NAMALWA (cell line): ENCODE measurements around the gene PSMD10.

Experiments used
- DNase-seq: peaks from one replicate; pipeline ENCODE4 v3.0.0-alpha.2; 2015; ENCODE audit warnings: low spot score

Gene PSMD10

GRCh38 chrX:108071578-108071977 is 19.8 kb downstream of the PSMD10 start:
- DNase-seq, result no peak

GRCh38 chrX:108070891-108071290 is 20.5 kb downstream of the PSMD10 start:
- DNase-seq, result no peak

DNA sequence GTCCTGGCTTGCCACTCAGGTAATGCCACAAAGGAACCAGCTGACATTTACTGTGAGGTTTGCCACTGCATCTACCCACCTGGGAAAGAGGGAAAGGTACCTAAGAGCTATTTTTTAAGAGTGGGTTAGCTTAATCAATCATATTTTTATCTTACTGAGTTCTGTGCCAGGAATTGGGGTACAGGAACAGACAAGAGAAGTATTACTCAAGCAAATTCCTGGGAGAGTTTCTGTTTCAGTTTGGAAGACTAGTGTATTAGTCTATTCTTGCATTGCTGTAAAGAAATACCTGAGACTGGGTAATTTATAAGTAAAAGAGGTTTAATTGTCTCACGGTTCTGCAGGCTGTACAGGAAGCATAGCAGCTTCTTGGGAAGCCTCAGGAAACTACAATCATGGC is 23.2 kb downstream of the PSMD10 start:
- no peak for DNase-seq

GRCh38 chrX:108064613-108065012 is 26.7 kb downstream of the PSMD10 start:
- DNase-seq, result no peak

- no peak for DNase-seq
Measured at GRCh38 chrX:108064001-108064400, 27.3 kb downstream of the PSMD10 start.

- DNase-seq, result no peak
Measured at GRCh38 chrX:108059801-108060200, 31.5 kb downstream of the PSMD10 start.

DNA sequence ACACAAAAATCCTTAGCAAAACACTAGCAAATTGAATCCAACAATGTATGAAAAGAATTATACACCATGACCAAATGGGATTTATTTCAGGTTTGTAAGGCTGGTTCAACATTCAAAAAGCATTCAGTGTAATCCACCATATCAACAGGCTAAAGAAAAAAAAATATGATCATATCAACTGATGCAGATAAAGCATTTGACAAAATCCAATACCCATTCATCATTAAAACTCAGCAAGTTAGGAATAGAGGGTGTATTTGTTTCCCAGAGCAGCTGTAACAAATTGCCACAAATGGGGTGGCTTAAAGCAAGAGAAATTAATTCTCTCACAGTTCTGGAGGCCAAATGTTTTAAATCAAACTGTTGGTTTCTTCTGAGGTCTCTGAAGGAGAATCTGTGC is 35.8 kb downstream of the PSMD10 start:
- no peak for DNase-seq

DNA sequence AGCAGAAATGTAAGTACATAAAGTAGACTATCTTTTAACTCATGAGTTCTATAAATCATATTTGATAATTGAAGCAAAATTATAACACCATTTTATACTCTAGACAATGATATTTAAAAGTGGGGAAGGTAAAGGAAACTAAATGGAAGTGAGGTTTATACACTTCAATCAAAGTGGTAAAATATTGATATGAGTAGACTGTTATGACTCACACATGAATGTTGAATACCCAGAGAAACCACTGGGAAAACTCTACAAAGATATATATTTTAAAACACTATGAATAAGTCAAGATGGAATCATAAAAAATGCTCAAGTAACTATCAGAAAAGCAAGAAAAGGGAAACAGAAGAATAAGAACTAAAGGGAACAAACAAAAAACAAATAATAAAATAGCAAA is 38.1 kb downstream of the PSMD10 start:
- no peak for DNase-seq

- DNase-seq, result no peak
Measured at GRCh38 chrX:108049649-108050048, 41.7 kb downstream of the PSMD10 start.

- no peak for DNase-seq
Measured at GRCh38 chrX:108044554-108045256, 46.6 kb downstream of the PSMD10 start, which contains the start of gene VSIG1. VSIG1 (plus strand) TSS chrX:108045065; CDS start chrX:108045131, 66 bp downstream.

GRCh38 chrX:108036298-108036973 is 54.9 kb downstream of the PSMD10 start:
- DNase-seq, result no peak

DNA sequence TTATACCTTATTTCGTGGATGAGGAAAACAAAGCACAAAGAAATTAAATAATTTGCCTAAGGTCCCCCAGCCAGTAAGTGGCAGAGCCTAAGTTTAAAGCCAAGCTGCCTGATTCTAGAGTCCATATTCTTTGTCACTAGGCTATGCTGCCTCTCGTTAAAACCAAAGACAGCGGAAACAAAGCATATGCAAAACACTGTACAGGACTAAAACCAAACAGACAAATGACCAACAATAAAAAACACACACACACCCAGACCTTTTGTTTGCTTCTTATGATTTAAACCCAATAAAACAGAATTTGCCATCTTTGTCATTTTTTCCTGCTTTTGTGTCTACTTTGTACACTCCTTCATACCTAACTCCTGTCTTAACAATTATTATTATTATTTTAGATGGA is 56.6 kb downstream of the PSMD10 start:
- no peak for DNase-seq
